GM21723 (cell line): ENCODE results near the gene NAV3.

Source experiments
- ATAC-seq: cut with Tn5 transposase; IDR thresholded peaks from one replicate; pipeline ENCODE4 v1.9.1; 2021; ENCODE audit warnings: mild to moderate bottlenecking, moderate library complexity; ENCODE audit not compliant: unreplicated experiment

The NAV3 gene

GRCh38 chr12:78181544-78182162 is 351.0 kb downstream of the NAV3 start:
- no peak for ATAC-seq

GRCh38 chr12:78183824-78184223 is 353.1 kb downstream of the NAV3 start:
- ATAC-seq = no peak

GRCh38 chr12:78185109-78185508 is 354.4 kb downstream of the NAV3 start:
- ATAC-seq = no peak

- no peak for ATAC-seq
Measured at GRCh38 chr12:78185651-78186050, 355.0 kb downstream of the NAV3 start.

GRCh38 chr12:78186670-78187069 is 356.0 kb downstream of the NAV3 start:
- no peak for ATAC-seq

- no peak for ATAC-seq
Measured at GRCh38 chr12:78187741-78188140, 357.0 kb downstream of the NAV3 start.

- ATAC-seq = no peak
Measured at GRCh38 chr12:78189656-78190055, 359.0 kb downstream of the NAV3 start.

GRCh38 chr12:78191611-78192010 is 360.9 kb downstream of the NAV3 start:
- no peak for ATAC-seq

- ATAC-seq = no peak
Measured at GRCh38 chr12:78192979-78193378, 362.3 kb downstream of the NAV3 start.

GRCh38 chr12:78194448-78194847 is 363.8 kb downstream of the NAV3 start:
- ATAC-seq = no peak

GRCh38 chr12:78198896-78199295 is 368.2 kb downstream of the NAV3 start:
- no peak for ATAC-seq

GRCh38 chr12:78199926-78200325 is 369.2 kb downstream of the NAV3 start:
- ATAC-seq = no peak

- no peak for ATAC-seq
Measured at GRCh38 chr12:78204926-78205325, 374.2 kb downstream of the NAV3 start.

- no peak for ATAC-seq
Measured at GRCh38 chr12:78208092-78208491, 377.4 kb downstream of the NAV3 start.

GRCh38 chr12:78209846-78210505 is 379.3 kb downstream of the NAV3 start:
- no peak for ATAC-seq

GRCh38 chr12:78210506-78210860 is 379.8 kb downstream of the NAV3 start:
- ATAC-seq = no peak

GRCh38 chr12:78210894-78211302 is 380.2 kb downstream of the NAV3 start:
- ATAC-seq = no peak

GRCh38 chr12:78220811-78221210 is 390.1 kb downstream of the NAV3 start:
- ATAC-seq = no peak

- ATAC-seq = no peak
Measured at GRCh38 chr12:78224154-78224553, 393.5 kb downstream of the NAV3 start.

- ATAC-seq = no peak
Measured at GRCh38 chr12:78226763-78227162, 396.1 kb downstream of the NAV3 start.

- peak; percentile 95 for ATAC-seq
Measured at GRCh38 chr12:78229591-78230101, 399.0 kb downstream of the NAV3 start.

GRCh38 chr12:78232756-78233155 is 402.1 kb downstream of the NAV3 start:
- no peak for ATAC-seq

- no peak for ATAC-seq
Measured at GRCh38 chr12:78236264-78236663, 405.6 kb downstream of the NAV3 start.
